K562 (cell line): ENCODE measurements around the gene KCNC3. TPM values are rescaled to one million over a fixed set of nuclear protein-coding genes. Genes with fewer than 3 reads are reported as not detected.

Experiments
- ATAC-seq: fragments of 200-7000 bp; cut with Tn5 transposase; 3 replicates; pipeline ENCODE4 v1.9.1; 2020; ENCODE audit warnings: moderate library complexity
- BruUV-seq: library from RNA; stranded (reverse); fragments of 400-500 nt; replicated peaks from 2 replicates; lab custom pipeline; 2021; lab: Mats Ljungman, UMichigan
- CTCF ChIA-PET: fragments of 300-600 bp; formaldehyde crosslinking; extraction: SDS; loops from one replicate; lab custom pipeline; 2021; ENCODE audit warnings: low intra/inter-chr PET ratio; lab: Yijun Ruan, JAX
- POLR2A ChIA-PET: fragments of 300-600, 350-650 bp; sonication (Branson Sonifier 250); formaldehyde crosslinking; extraction: SDS; loops from one replicate; lab custom pipeline; 2021; ENCODE audit warnings: antibody characterized with exemption, inconsistent platforms; lab: Yijun Ruan, JAX
- DNase-seq, 4 experiments: peaks; one replicate each; pipeline versions ENCODE4 v3.0.0 to v3.0.0-alpha.2; 2011 to 2018; ENCODE audit warnings: low spot score in 3 of 4, mixed read lengths in 3 of 4; ENCODE audit errors: extremely low read depth in 1 of 4
- FAIRE-seq: peaks from 2 replicates; lab custom pipeline; 2011; peaks lifted over from hg19 to GRCh38; lab: Jason Lieb, UNC
- H2AFZ ChIP-seq: 2 replicates; pipeline ENCODE4 v1.6.0; 2011; ENCODE audit warnings: low read depth, low read length, control low read depth, inconsistent platforms
- H3K27ac ChIP-seq: fragments of 200-600 bp; 3 replicates; pipeline ENCODE4 v1.8.0; 2011; ENCODE audit warnings: low read depth, mild to moderate bottlenecking, control low read depth, inconsistent platforms, low read length, moderate library complexity, mixed read lengths; ENCODE audit errors: extremely low read depth
- H3K27me3 ChIP-seq, 2 experiments: fragments of 300-600 bp in 1 of 2; 2 replicates in 1 of 2; 3 replicates in 1 of 2; pipeline versions ENCODE4 v1.6.0 to v1.8.0; 2011; ENCODE audit warnings: inconsistent platforms in 2 of 2, low read length in 2 of 2, mild to moderate bottlenecking in 1 of 2, mixed read lengths in 1 of 2, moderate library complexity in 1 of 2; ENCODE audit not compliant: control insufficient read depth in 2 of 2, insufficient read depth in 2 of 2
- H3K36me3 ChIP-seq: fragments of 300-600 bp; 3 replicates; pipeline ENCODE4 v1.8.0; 2011; ENCODE audit warnings: mild to moderate bottlenecking, low read length, inconsistent platforms; ENCODE audit not compliant: control insufficient read depth, insufficient read depth
- H3K4me1 ChIP-seq, 2 experiments: fragments of 200-600 bp in 1 of 2; replicated peaks in 1 of 2; 2 replicates in 1 of 2; 3 replicates in 1 of 2; pipeline versions ENCODE4 v1.5.1 to v1.8.0; 2011; ENCODE audit warnings: inconsistent platforms in 2 of 2, low read length in 2 of 2, mild to moderate bottlenecking in 1 of 2, mixed read lengths in 1 of 2, moderate library complexity in 1 of 2; ENCODE audit not compliant: control insufficient read depth in 2 of 2, insufficient read depth in 2 of 2
- H3K4me2 ChIP-seq: 2 replicates; pipeline ENCODE4 v1.6.1; 2011; ENCODE audit warnings: low read length, control low read depth, inconsistent platforms, mixed read lengths; ENCODE audit not compliant: insufficient read depth
- H3K4me3 ChIP-seq: fragments of 200-600 bp; sonication (generic), shearing (Covaris generic); 2 replicates; pipeline ENCODE4 v1.5.1; 2016; ENCODE audit warnings: control low read depth, inconsistent platforms
- H3K79me2 ChIP-seq: fragments of 200-600 bp; 3 replicates; pipeline ENCODE4 v1.8.0; 2011; ENCODE audit warnings: low read length, inconsistent platforms; ENCODE audit not compliant: control insufficient read depth, insufficient read depth
- H3K9ac ChIP-seq, 2 experiments: 2 replicates each; pipeline versions ENCODE4 v1.6.0 to v1.6.1; 2011; ENCODE audit warnings: low read depth in 2 of 2, low read length in 2 of 2, control low read depth in 1 of 2, inconsistent platforms in 1 of 2, mild to moderate bottlenecking in 1 of 2, mixed read lengths in 1 of 2; ENCODE audit not compliant: insufficient read depth in 1 of 2
- H3K9me1 ChIP-seq: one replicate; pipeline ENCODE4 v1.6.0; 2011; ENCODE audit warnings: inconsistent platforms, mild to moderate bottlenecking, low read length, moderate library complexity; ENCODE audit not compliant: control insufficient read depth, insufficient read depth
- H3K9me3 ChIP-seq: replicated peaks from 2 replicates; pipeline ENCODE4 v1.5.1; 2011; ENCODE audit warnings: low read depth, low read length, inconsistent platforms; ENCODE audit not compliant: control insufficient read depth, insufficient read depth
- H4K20me1 ChIP-seq: replicated peaks from 2 replicates; pipeline ENCODE4 v1.6.1; 2011; ENCODE audit warnings: low read length, inconsistent platforms, mixed read lengths; ENCODE audit not compliant: control insufficient read depth, insufficient read depth
- ATF7 ChIP-seq: fragments of 450-650 bp; IDR thresholded peaks from 2 replicates; pipeline ENCODE4 v1.7.1; 2014; ENCODE audit warnings: mild to moderate bottlenecking, moderate library complexity
- FIP1L1 ChIP-seq: fragments of 200-400 bp; formaldehyde crosslinking; IDR thresholded peaks from 2 replicates; pipeline ENCODE4 v1.6.1; 2018; ENCODE audit warnings: mild to moderate bottlenecking, low read depth, low read length; ENCODE audit not compliant: poor library complexity, severe bottlenecking
- GATA2 ChIP-seq: sonication (generic); formaldehyde crosslinking; IDR thresholded peaks from 2 replicates; pipeline ENCODE4 v1.4.0; 2020; ENCODE audit warnings: mild to moderate bottlenecking, missing genetic modification reagents
- HDGF ChIP-seq: fragments of 450-650 bp; IDR thresholded peaks from 2 replicates; pipeline ENCODE4 v1.6.1; 2016
- HNRNPK ChIP-seq: fragments of 200-400 bp; formaldehyde crosslinking; IDR thresholded peaks from one replicate; pipeline ENCODE4 v1.6.1; 2018; ENCODE audit warnings: mild to moderate bottlenecking, low read depth, low read length; ENCODE audit not compliant: poor library complexity, severe bottlenecking
- JUND ChIP-seq, 2 experiments: IDR thresholded peaks; 2 replicates in 1 of 2; 3 replicates in 1 of 2; pipeline ENCODE4 v1.6.1; 2011; ENCODE audit warnings: borderline replicate concordance in 2 of 2, low read depth in 2 of 2, low read length in 2 of 2, improper control_type of control experiment in 1 of 2, missing biosample characterization in 1 of 2, missing genetic modification characterization in 1 of 2, missing genetic modification reagents in 1 of 2
- KDM2B ChIP-seq: fragments of 250-450 bp; sonication (Bioruptor Pico); IDR thresholded peaks from 2 replicates; pipeline ENCODE4 v1.8.0; 2021; ENCODE audit warnings: mild to moderate bottlenecking, moderate library complexity
- KLF6 ChIP-seq: fragments of 250-450 bp; sonication (Bioruptor Pico); IDR thresholded peaks from 2 replicates; pipeline ENCODE4 v1.4.0; 2020; ENCODE audit warnings: mild to moderate bottlenecking, moderate library complexity, borderline replicate concordance
- OTX1 ChIP-seq: fragments of 450-650 bp; formaldehyde crosslinking; IDR thresholded peaks from 2 replicates; pipeline ENCODE4 v1.4.0; 2022; ENCODE audit warnings: mild to moderate bottlenecking
- PTBP1 ChIP-seq: fragments of 200-400 bp; formaldehyde crosslinking; IDR thresholded peaks from 2 replicates; pipeline ENCODE4 v1.6.1; 2017; ENCODE audit warnings: low read depth, low read length
- RHOXF2B ChIP-seq: fragments of 250-450 bp; sonication (Bioruptor Pico); conservative IDR thresholded peaks from 2 replicates; pipeline ENCODE4 v1.5.1; 2021
- SMARCB1 ChIP-seq: IDR thresholded peaks from 2 replicates; pipeline ENCODE4 v1.6.1; 2011; ENCODE audit warnings: improper control_type of control experiment, low read depth; ENCODE audit not compliant: insufficient read length
- SREBF1 ChIP-seq: fragments of 150-350 bp; IDR thresholded peaks from 2 replicates; pipeline ENCODE4 v1.6.1; 2014; ENCODE audit warnings: antibody characterized with exemption, low read depth, low read length, borderline replicate concordance
- TCF7L2 ChIP-seq: fragments of 150-350 bp; IDR thresholded peaks from 2 replicates; pipeline ENCODE4 v1.6.1; 2016; ENCODE audit warnings: low read depth, mild to moderate bottlenecking, low read length, moderate library complexity
- TEAD2 ChIP-seq: fragments of 450-650 bp; IDR thresholded peaks from 2 replicates; pipeline ENCODE4 v1.6.1; 2016; ENCODE audit warnings: missing genetic modification characterization, control low read depth, missing compliant biosample characterization
- ZNF174 ChIP-seq: fragments of 250-450 bp; sonication (Bioruptor Pico); IDR thresholded peaks from 2 replicates; pipeline ENCODE4 v1.4.0; 2020; ENCODE audit warnings: mild to moderate bottlenecking
- ZNF217 ChIP-seq: sonication (generic); formaldehyde crosslinking; IDR thresholded peaks from 2 replicates; pipeline ENCODE4 v1.8.0; 2022; ENCODE audit warnings: mild to moderate bottlenecking, missing genetic modification reagents
- ZNF444 ChIP-seq: fragments of 250-450 bp; sonication (Bioruptor Pico); IDR thresholded peaks from 2 replicates; pipeline ENCODE4 v1.4.0; 2020; ENCODE audit warnings: mild to moderate bottlenecking, moderate library complexity
- WGBS: fragments of 100-300 bp; shearing (Covaris generic); methylation state at CpG from one replicate; pipeline ENCODE4 v1.1.6; 2016; ENCODE audit warnings: low coverage, mixed read lengths; ENCODE audit not compliant: insufficient coverage; ENCODE audit errors: missing lambda C conversion rate; 5-methylcytosine and 5-hydroxymethylcytosine counted together
- in situ Hi-C: fragments of 300-500 bp; cut with MboI; formaldehyde crosslinking; loops from 4 replicates; pipeline ENCODE4 v1.15.0; 2018; ENCODE audit warnings: inconsistent platforms, mixed read lengths
- intact Hi-C: fragments of 100-400 bp; cut with micrococcal nuclease; formaldehyde crosslinking; loops from 2 replicates; pipeline ENCODE4 v1.14.2; 2022
- polyA plus RNA-seq, 8 experiments: library from polyadenylated mRNA; depleted of rRNA in 4 of 8; stranded (reverse) in 5 of 8; unstranded in 3 of 8; fragments of >200 nt; fragmentation: Nextera tagmentation in 2 of 8; fragmentation: Illumina TruSeq in 1 of 8; extraction: Ambion mirVana in 2 of 8; extraction: Trizol in 1 of 8; gene quantifications; 2 replicates each; pipeline versions ENCODE4 v1.2.1 to v1.2.3, GENCODE V29; 2011 to 2014; ENCODE audit warnings: inconsistent platforms in 1 of 8, missing spikeins in 1 of 8
- total RNA-seq, 7 experiments: library from RNA; depleted of rRNA in 6 of 7; stranded (reverse); fragments of >200 nt in 6 of 7; fragmentation: Illumina TruSeq in 2 of 7; extraction: Trizol in 2 of 7; gene quantifications; 2 replicates each; pipeline versions ENCODE4 v1.2.1 to v1.2.3, GENCODE V29; 2011 to 2021; ENCODE audit warnings: low replicate concordance in 1 of 7
- TF ChIP-seq, protein P1 (sequence below): IDR thresholded peaks from 3 replicates; pipeline ENCODE4 v1.6.1; 2011; ENCODE audit warnings: borderline replicate concordance, mild to moderate bottlenecking, moderate library complexity; ENCODE audit not compliant: insufficient read length; ENCODE audit errors: extremely low read depth

KCNC3 gene
- total and polyA plus RNA-seq, 9 of the 15 experiments (the other 6 are each of a cell fraction or from before 2014, with no cell fraction given): 0.03 to 26.2 (median 2.0) TPM

DNA sequence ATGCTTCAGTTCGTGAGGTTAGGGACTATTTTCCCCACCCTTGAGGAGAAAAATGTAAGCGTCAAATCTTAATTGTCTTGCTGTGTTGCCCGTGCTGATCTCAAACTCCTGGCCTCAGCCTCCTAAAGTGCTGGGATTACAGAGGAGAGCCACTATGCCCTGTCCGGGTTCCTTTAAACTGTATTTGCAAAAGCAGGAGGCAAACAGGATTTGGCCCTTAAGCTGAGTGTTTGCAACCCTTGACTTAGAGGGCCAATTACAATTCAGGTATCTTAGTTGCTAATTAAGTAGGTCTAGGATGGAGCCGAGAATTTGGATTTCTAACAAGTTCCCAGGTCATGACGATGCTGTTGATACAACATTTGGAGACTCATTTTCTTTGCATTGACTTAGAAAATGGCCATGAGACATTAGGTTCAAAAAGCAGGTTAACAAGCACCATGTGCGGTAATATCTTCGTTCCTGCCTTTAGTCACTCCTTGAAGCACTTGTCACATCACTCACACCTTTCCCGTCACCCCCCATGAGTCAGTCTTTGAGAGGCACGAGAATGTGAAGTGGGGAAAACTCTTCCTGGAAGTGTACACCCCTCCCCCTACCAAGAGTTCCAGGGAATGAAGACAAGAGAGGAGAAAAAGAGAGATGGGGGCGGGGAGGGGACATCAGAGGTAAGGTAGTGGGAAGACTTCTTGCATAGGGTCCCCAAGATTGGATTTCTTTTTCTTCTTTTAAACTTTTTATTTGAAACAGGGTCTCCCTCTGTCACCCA is 33.7 kb upstream of the KCNC3 start:
- ChIA-PET POLR2A (interaction anchor here (3.6 kb wide), 1 partner anchor 13 kb away, joined by 29 read pairs; the partner anchor contains the start of gene NR1H2), CTCF (no interaction called here)
- H3K27ac ChIP-seq: peak overlapping the region; percentile 64
- 8% methylated on average over 11 of the region's 11 CpGs for WGBS
- BruUV-seq: no TSS peak
- H3K36me3 ChIP-seq: no peaks in the 10 kb centered on the region; the same call in 2 of the 3 replicates
- H3K9me3 ChIP-seq: no peaks in the 10 kb centered on the region
- H3K4me1 ChIP-seq: peaks cover 54 to 55% of the 10 kb centered on the region in 2 experiments
- H3K4me3 ChIP-seq: no peak overlapping the region
- DNase-seq (peak; percentile 29 to 84 (median 38)), FAIRE-seq (peak; percentile 56), ATAC-seq (no peak)
- intact Hi-C loops: loop anchor here (5.0 kb wide), 1 partner anchor 294 kb away; no protein-coding TSS in a partner anchor
- H3K27me3 ChIP-seq: no peaks in the 10 kb centered on the region
- in situ Hi-C loops: no loop called here
- H3K4me2 ChIP-seq: peak overlapping the region; percentile 54
- H4K20me1 ChIP-seq: no peaks in the 10 kb centered on the region
- H3K9ac ChIP-seq: peak overlapping the region; percentile 34 to 49; a peak in 3 of 4 replicates
- peaks cover 28% of the 10 kb centered on the region for H3K79me2 ChIP-seq
- peaks cover 5% of the 10 kb centered on the region for H3K9me1 ChIP-seq
- H2AFZ ChIP-seq: peak overlapping the region; percentile 22; the same call in 1 of the 2 replicates
- no peak for TF ChIP-seq TEAD2 (tag)
- TF ChIP-seq, protein P1, sequence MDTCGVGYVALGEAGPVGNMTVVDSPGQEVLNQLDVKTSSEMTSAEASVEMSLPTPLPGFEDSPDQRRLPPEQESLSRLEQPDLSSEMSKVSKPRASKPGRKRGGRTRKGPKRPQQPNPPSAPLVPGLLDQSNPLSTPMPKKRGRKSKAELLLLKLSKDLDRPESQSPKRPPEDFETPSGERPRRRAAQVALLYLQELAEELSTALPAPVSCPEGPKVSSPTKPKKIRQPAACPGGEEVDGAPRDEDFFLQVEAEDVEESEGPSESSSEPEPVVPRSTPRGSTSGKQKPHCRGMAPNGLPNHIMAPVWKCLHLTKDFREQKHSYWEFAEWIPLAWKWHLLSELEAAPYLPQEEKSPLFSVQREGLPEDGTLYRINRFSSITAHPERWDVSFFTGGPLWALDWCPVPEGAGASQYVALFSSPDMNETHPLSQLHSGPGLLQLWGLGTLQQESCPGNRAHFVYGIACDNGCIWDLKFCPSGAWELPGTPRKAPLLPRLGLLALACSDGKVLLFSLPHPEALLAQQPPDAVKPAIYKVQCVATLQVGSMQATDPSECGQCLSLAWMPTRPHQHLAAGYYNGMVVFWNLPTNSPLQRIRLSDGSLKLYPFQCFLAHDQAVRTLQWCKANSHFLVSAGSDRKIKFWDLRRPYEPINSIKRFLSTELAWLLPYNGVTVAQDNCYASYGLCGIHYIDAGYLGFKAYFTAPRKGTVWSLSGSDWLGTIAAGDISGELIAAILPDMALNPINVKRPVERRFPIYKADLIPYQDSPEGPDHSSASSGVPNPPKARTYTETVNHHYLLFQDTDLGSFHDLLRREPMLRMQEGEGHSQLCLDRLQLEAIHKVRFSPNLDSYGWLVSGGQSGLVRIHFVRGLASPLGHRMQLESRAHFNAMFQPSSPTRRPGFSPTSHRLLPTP: no peak
- TF ChIP-seq HDGF: no peak
- TF ChIP-seq KLF6: no peak
- TF ChIP-seq RHOXF2B: no peak
- TF ChIP-seq HNRNPK: no peak
- TF ChIP-seq PTBP1: no peak
- no peak for TF ChIP-seq SMARCB1
- TF ChIP-seq OTX1 (CRISPR knock-in tag): peak; percentile 31; the same call in 1 of the 2 replicates
- TF ChIP-seq ZNF217 (CRISPR knock-in tag): no peak
- TF ChIP-seq KDM2B: no peak
- TF ChIP-seq TCF7L2: no peak
- no peak for TF ChIP-seq ZNF444 (CRISPR knock-in tag)
- no peak for TF ChIP-seq FIP1L1
- no peak for TF ChIP-seq GATA2 (CRISPR knock-in tag)
- TF ChIP-seq ATF7: no peak
- TF ChIP-seq JUND (IDR thresholded peaks at IDR 0.05; ENCODE audit: borderline replicate concordance, low read depth, low read length): peak; percentile 84; the same call in 1 of the 2 replicates
- TF ChIP-seq JUND (tag; IDR thresholded peaks at IDR 0.05; ENCODE audit: borderline replicate concordance, low read depth, low read length): peak; percentile 72; the same call in 1 of the 3 replicates
- TF ChIP-seq ZNF174 (CRISPR knock-in tag): no peak
- TF ChIP-seq SREBF1: no peak
